HEK293 (cell line): Measurements from ENCODE around the gene KPNA6.

Source experiments
- FEZF1 ChIP-seq: fragments of 450-650 bp; formaldehyde crosslinking; IDR thresholded peaks from 2 replicates; pipeline ENCODE4 v1.5.1; 2016; ENCODE audit warnings: missing biosample characterization, missing genetic modification characterization
- GFI1B ChIP-seq: fragments of 450-650 bp; formaldehyde crosslinking; IDR thresholded peaks from 2 replicates; pipeline ENCODE4 v1.5.1; 2016; ENCODE audit warnings: missing biosample characterization, missing genetic modification characterization
- GLI2 ChIP-seq: fragments of 450-650 bp; formaldehyde crosslinking; IDR thresholded peaks from 2 replicates; pipeline ENCODE4; 2017; ENCODE audit warnings: missing biosample characterization, missing genetic modification characterization, low read depth, borderline replicate concordance
- GLIS2 ChIP-seq: fragments of 450-650 bp; formaldehyde crosslinking; IDR thresholded peaks from 2 replicates; pipeline ENCODE4 v1.5.1; 2016; ENCODE audit warnings: missing biosample characterization, missing genetic modification characterization
- KLF1 ChIP-seq: fragments of 450-650 bp; formaldehyde crosslinking; IDR thresholded peaks from 2 replicates; pipeline ENCODE4 v1.5.1; 2016; ENCODE audit warnings: missing biosample characterization, missing genetic modification characterization
- KLF10 ChIP-seq: fragments of 450-650 bp; IDR thresholded peaks from 2 replicates; pipeline ENCODE4 v1.5.1; 2018; ENCODE audit warnings: missing biosample characterization, mild to moderate bottlenecking, missing genetic modification characterization
- SCRT2 ChIP-seq: fragments of 450-650 bp; formaldehyde crosslinking; IDR thresholded peaks from 2 replicates; pipeline ENCODE4 v1.5.1; 2016; ENCODE audit warnings: missing biosample characterization, missing genetic modification characterization
- TRIM28 ChIP-seq: IDR thresholded peaks from 2 replicates; pipeline ENCODE4 v1.6.1; 2011; ENCODE audit warnings: low read length, control low read depth, borderline replicate concordance
- WT1 ChIP-seq: fragments of 450-650 bp; formaldehyde crosslinking; IDR thresholded peaks from 2 replicates; pipeline ENCODE4 v1.5.1; 2016; ENCODE audit warnings: missing biosample characterization, missing genetic modification characterization
- ZBTB1 ChIP-seq: fragments of 450-650 bp; formaldehyde crosslinking; IDR thresholded peaks from 2 replicates; pipeline ENCODE4 v1.5.1; 2016; ENCODE audit warnings: missing biosample characterization, missing genetic modification characterization
- ZEB2 ChIP-seq: fragments of 450-650 bp; formaldehyde crosslinking; IDR thresholded peaks from 2 replicates; pipeline ENCODE4 v1.5.1; 2016; ENCODE audit warnings: missing biosample characterization, missing genetic modification characterization
- ZFHX2 ChIP-seq: fragments of 450-650 bp; formaldehyde crosslinking; conservative IDR thresholded peaks from 2 replicates; pipeline ENCODE4 v1.5.1; 2016; ENCODE audit warnings: missing biosample characterization, missing genetic modification characterization
- ZNF146 ChIP-seq: fragments of 450-650 bp; formaldehyde crosslinking; IDR thresholded peaks from 2 replicates; pipeline ENCODE4 v1.5.1; 2016; ENCODE audit warnings: missing biosample characterization, missing genetic modification characterization
- ZNF155 ChIP-seq: fragments of 450-650 bp; formaldehyde crosslinking; IDR thresholded peaks from 2 replicates; pipeline ENCODE4 v1.5.1; 2016; ENCODE audit warnings: missing biosample characterization, missing genetic modification characterization
- ZNF16 ChIP-seq: fragments of 450-650 bp; formaldehyde crosslinking; IDR thresholded peaks from 2 replicates; pipeline ENCODE4 v1.5.1; 2016; ENCODE audit warnings: low read depth, missing biosample characterization, missing genetic modification characterization
- ZNF184 ChIP-seq: fragments of 450-650 bp; IDR thresholded peaks from 2 replicates; pipeline ENCODE4 v1.5.1; 2018; ENCODE audit warnings: missing biosample characterization, mild to moderate bottlenecking, missing genetic modification characterization
- ZNF221 ChIP-seq: fragments of 450-650 bp; formaldehyde crosslinking; IDR thresholded peaks from 2 replicates; pipeline ENCODE4 v1.5.1; 2017; ENCODE audit warnings: missing biosample characterization, missing genetic modification characterization, borderline replicate concordance
- ZNF302 ChIP-seq: fragments of 450-650 bp; formaldehyde crosslinking; IDR thresholded peaks from 2 replicates; pipeline ENCODE4 v1.5.1; 2016; ENCODE audit warnings: missing biosample characterization, missing genetic modification characterization, low read depth
- ZNF335 ChIP-seq: fragments of 450-650 bp; formaldehyde crosslinking; conservative IDR thresholded peaks from 2 replicates; pipeline ENCODE4 v1.5.1; 2016; ENCODE audit warnings: missing biosample characterization, missing genetic modification characterization
- ZNF341 ChIP-seq: fragments of 450-650 bp; formaldehyde crosslinking; IDR thresholded peaks from 2 replicates; pipeline ENCODE4; 2016; ENCODE audit warnings: low read depth, missing biosample characterization, missing genetic modification characterization
- ZNF514 ChIP-seq: fragments of 450-650 bp; formaldehyde crosslinking; IDR thresholded peaks from 2 replicates; pipeline ENCODE4 v1.5.1; 2016; ENCODE audit warnings: missing biosample characterization, missing genetic modification characterization
- ZNF560 ChIP-seq: fragments of 450-650 bp; formaldehyde crosslinking; IDR thresholded peaks from 2 replicates; pipeline ENCODE4 v1.5.1; 2017; ENCODE audit warnings: missing biosample characterization, missing genetic modification characterization, borderline replicate concordance
- ZNF768 ChIP-seq: fragments of 450-650 bp; formaldehyde crosslinking; IDR thresholded peaks from 2 replicates; pipeline ENCODE4 v1.5.1; 2018; ENCODE audit warnings: missing biosample characterization, mild to moderate bottlenecking, missing genetic modification characterization
- ZNF785 ChIP-seq: fragments of 450-650 bp; formaldehyde crosslinking; IDR thresholded peaks from 2 replicates; pipeline ENCODE4 v1.5.1; 2016; ENCODE audit warnings: missing biosample characterization, missing genetic modification characterization
- ZNF791 ChIP-seq: fragments of 450-650 bp; formaldehyde crosslinking; IDR thresholded peaks from 2 replicates; pipeline ENCODE4 v1.5.1; 2016; ENCODE audit warnings: missing biosample characterization, missing genetic modification characterization
- ZSCAN23 ChIP-seq: fragments of 450-650 bp; formaldehyde crosslinking; IDR thresholded peaks from 2 replicates; pipeline ENCODE4 v1.5.1; 2016; ENCODE audit warnings: missing biosample characterization, missing genetic modification characterization
- TF ChIP-seq, protein P1 (sequence below): fragments of 450-650 bp; formaldehyde crosslinking; IDR thresholded peaks from 2 replicates; pipeline ENCODE4 v1.5.1; 2017; ENCODE audit warnings: missing biosample characterization, missing genetic modification characterization
- TF ChIP-seq, protein P2 (sequence below): fragments of 450-650 bp; formaldehyde crosslinking; IDR thresholded peaks from 2 replicates; pipeline ENCODE4 v1.5.1; 2016; ENCODE audit warnings: missing biosample characterization, missing genetic modification characterization
- TF ChIP-seq, protein P3 (sequence below): fragments of 450-650 bp; formaldehyde crosslinking; IDR thresholded peaks from 2 replicates; pipeline ENCODE4 v1.5.1; 2016; ENCODE audit warnings: missing biosample characterization, missing genetic modification characterization
- TF ChIP-seq, protein P4 (sequence below): fragments of 450-650 bp; formaldehyde crosslinking; IDR thresholded peaks from 2 replicates; pipeline ENCODE4 v1.5.1; 2017; ENCODE audit warnings: missing biosample characterization, missing genetic modification characterization
- TF ChIP-seq, protein P5 (sequence below): fragments of 450-650 bp; formaldehyde crosslinking; IDR thresholded peaks from 2 replicates; pipeline ENCODE4 v1.5.1; 2017; ENCODE audit warnings: missing biosample characterization, missing genetic modification characterization
- TF ChIP-seq, protein P6 (sequence below): fragments of 450-650 bp; formaldehyde crosslinking; IDR thresholded peaks from 2 replicates; pipeline ENCODE4 v1.5.1; 2016; ENCODE audit warnings: missing biosample characterization, missing genetic modification characterization

The KPNA6 gene

DNA sequence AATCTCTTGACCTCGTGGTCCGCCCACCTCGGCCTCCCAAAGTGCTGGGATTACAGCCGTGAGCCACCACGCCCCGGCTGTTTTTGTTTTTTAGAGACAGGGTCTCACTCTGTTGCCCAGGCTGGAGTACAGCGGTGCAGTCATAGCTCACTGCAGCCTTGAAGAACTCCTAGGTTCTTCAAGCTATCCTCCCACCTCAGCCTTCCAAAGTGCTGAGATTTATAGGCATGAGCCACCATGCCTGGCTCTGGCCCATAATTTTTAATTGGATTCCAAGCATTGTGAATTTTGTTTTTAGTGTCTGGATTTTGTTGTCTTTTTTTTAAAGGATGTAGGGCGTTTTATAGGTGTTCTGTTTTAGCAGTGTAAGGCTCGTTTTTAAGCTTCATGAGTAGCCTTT, 43.0 kb downstream of the KPNA6 start (continued):
- TF ChIP-seq, protein P1, sequence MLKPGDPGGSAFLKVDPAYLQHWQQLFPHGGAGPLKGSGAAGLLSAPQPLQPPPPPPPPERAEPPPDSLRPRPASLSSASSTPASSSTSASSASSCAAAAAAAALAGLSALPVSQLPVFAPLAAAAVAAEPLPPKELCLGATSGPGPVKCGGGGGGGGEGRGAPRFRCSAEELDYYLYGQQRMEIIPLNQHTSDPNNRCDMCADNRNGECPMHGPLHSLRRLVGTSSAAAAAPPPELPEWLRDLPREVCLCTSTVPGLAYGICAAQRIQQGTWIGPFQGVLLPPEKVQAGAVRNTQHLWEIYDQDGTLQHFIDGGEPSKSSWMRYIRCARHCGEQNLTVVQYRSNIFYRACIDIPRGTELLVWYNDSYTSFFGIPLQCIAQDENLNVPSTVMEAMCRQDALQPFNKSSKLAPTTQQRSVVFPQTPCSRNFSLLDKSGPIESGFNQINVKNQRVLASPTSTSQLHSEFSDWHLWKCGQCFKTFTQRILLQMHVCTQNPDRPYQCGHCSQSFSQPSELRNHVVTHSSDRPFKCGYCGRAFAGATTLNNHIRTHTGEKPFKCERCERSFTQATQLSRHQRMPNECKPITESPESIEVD = peak; percentile 66
- TF ChIP-seq ZNF785 (no peak), ZEB2 (tag by site-specific recombination) (no peak), ZNF768 (no peak), ZFHX2 (tag by site-specific recombination) (no peak), WT1 (tag by site-specific recombination) (0 out of 2 replicates have a peak, but pooled peaks have one; percentile 29), GLIS2 (no peak), ZNF560 (tag by site-specific recombination) (no peak), ZNF155 (tag by site-specific recombination) (no peak), ZNF16 (tag by site-specific recombination) (no peak), FEZF1 (tag by site-specific recombination) (peak; percentile 55), ZNF335 (no peak; the same call in 1 of the 2 replicates), SCRT2 (tag by site-specific recombination) (no peak), ZNF302 (no peak), GFI1B (tag by site-specific recombination) (peak; percentile 67; the same call in 1 of the 2 replicates), ZBTB1 (tag by site-specific recombination) (no peak), KLF1 (tag by site-specific recombination) (no peak), ZSCAN23 (tag by site-specific recombination) (no peak), ZNF514 (tag by site-specific recombination) (no peak), KLF10 (tag by site-specific recombination) (no peak), ZNF146 (tag by site-specific recombination) (no peak), ZNF184 (tag by site-specific recombination) (no peak), ZNF221 (tag by site-specific recombination) (no peak), ZNF341 (no peak), ZNF791 (tag by site-specific recombination) (no peak), TRIM28 (no peak), GLI2 (tag by site-specific recombination) (no peak)
- TF ChIP-seq, protein P2, sequence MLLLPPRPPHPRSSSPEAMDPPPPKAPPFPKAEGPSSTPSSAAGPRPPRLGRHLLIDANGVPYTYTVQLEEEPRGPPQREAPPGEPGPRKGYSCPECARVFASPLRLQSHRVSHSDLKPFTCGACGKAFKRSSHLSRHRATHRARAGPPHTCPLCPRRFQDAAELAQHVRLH (tag by site-specific recombination) = 0 out of 2 replicates have a peak, but pooled peaks have one; percentile 29
- TF ChIP-seq, protein P3, sequence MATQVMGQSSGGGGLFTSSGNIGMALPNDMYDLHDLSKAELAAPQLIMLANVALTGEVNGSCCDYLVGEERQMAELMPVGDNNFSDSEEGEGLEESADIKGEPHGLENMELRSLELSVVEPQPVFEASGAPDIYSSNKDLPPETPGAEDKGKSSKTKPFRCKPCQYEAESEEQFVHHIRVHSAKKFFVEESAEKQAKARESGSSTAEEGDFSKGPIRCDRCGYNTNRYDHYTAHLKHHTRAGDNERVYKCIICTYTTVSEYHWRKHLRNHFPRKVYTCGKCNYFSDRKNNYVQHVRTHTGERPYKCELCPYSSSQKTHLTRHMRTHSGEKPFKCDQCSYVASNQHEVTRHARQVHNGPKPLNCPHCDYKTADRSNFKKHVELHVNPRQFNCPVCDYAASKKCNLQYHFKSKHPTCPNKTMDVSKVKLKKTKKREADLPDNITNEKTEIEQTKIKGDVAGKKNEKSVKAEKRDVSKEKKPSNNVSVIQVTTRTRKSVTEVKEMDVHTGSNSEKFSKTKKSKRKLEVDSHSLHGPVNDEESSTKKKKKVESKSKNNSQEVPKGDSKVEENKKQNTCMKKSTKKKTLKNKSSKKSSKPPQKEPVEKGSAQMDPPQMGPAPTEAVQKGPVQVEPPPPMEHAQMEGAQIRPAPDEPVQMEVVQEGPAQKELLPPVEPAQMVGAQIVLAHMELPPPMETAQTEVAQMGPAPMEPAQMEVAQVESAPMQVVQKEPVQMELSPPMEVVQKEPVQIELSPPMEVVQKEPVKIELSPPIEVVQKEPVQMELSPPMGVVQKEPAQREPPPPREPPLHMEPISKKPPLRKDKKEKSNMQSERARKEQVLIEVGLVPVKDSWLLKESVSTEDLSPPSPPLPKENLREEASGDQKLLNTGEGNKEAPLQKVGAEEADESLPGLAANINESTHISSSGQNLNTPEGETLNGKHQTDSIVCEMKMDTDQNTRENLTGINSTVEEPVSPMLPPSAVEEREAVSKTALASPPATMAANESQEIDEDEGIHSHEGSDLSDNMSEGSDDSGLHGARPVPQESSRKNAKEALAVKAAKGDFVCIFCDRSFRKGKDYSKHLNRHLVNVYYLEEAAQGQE (tag by site-specific recombination) = no peak
- TF ChIP-seq, protein P4, sequence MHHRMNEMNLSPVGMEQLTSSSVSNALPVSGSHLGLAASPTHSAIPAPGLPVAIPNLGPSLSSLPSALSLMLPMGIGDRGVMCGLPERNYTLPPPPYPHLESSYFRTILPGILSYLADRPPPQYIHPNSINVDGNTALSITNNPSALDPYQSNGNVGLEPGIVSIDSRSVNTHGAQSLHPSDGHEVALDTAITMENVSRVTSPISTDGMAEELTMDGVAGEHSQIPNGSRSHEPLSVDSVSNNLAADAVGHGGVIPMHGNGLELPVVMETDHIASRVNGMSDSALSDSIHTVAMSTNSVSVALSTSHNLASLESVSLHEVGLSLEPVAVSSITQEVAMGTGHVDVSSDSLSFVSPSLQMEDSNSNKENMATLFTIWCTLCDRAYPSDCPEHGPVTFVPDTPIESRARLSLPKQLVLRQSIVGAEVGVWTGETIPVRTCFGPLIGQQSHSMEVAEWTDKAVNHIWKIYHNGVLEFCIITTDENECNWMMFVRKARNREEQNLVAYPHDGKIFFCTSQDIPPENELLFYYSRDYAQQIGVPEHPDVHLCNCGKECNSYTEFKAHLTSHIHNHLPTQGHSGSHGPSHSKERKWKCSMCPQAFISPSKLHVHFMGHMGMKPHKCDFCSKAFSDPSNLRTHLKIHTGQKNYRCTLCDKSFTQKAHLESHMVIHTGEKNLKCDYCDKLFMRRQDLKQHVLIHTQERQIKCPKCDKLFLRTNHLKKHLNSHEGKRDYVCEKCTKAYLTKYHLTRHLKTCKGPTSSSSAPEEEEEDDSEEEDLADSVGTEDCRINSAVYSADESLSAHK (tag by site-specific recombination) = no peak
- TF ChIP-seq, protein P5, sequence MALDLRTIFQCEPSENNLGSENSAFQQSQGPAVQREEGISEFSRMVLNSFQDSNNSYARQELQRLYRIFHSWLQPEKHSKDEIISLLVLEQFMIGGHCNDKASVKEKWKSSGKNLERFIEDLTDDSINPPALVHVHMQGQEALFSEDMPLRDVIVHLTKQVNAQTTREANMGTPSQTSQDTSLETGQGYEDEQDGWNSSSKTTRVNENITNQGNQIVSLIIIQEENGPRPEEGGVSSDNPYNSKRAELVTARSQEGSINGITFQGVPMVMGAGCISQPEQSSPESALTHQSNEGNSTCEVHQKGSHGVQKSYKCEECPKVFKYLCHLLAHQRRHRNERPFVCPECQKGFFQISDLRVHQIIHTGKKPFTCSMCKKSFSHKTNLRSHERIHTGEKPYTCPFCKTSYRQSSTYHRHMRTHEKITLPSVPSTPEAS = no peak
- TF ChIP-seq, protein P6, sequence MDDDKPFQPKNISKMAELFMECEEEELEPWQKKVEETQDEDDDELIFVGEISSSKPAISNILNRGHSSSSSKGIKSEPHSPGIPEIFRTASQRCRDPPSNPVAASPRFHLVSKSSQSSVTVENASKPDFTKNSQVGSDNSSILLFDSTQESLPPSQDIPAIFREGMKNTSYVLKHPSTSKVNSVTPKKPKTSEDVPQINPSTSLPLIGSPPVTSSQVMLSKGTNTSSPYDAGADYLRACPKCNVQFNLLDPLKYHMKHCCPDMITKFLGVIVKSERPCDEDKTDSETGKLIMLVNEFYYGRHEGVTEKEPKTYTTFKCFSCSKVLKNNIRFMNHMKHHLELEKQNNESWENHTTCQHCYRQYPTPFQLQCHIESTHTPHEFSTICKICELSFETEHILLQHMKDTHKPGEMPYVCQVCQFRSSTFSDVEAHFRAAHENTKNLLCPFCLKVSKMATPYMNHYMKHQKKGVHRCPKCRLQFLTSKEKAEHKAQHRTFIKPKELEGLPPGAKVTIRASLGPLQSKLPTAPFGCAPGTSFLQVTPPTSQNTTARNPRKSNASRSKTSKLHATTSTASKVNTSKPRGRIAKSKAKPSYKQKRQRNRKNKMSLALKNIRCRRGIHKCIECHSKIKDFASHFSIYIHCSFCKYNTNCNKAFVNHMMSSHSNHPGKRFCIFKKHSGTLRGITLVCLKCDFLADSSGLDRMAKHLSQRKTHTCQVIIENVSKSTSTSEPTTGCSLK (tag by site-specific recombination) = no peak
